Bone marrow (tissue), 2 donors: ENCODE measurements around the gene CBS.
"Not testable (repeated sequence)": the region's sequence is repeated elsewhere in the genome, so short reads cannot be mapped to it uniquely, and the experiment has no call there.

Experiments used
- DNase-seq, 2 donors: peaks; one replicate each; lab custom pipeline; 2025; lab: John Stamatoyannopoulos, UW

Gene CBS

DNA sequence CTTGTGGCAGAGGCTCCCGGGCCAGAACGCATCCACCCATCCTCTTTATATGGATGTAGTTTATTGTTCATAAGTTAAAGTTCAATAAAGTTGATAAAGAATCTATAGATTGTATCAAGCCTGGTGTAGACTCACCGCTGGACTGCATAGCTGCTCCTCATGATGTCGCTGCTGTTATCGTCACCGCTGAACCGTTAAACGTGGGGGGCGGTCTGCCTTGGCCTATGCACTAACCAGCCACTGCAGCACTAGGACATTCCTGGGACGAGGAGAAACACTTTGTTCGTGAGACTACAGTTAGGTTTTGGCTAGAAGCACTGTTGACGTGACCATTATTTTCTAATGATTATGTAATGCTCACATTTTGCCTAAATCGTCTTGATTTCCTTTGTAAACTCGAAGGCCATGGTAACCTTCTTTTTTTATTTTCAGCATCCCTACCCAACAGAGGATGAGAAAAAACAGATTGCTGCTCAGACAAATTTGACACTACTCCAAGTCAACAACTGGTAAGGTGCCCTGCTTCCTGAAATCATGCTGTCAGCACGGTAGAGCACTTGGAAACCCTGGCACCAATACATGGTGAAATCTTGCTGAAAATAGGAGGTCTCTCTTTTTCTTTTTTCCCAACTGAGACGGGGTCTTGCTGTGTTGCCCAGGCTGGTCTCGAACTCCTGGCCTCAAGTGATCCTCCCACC is 51.0 kb downstream of the CBS start:
- no peak for DNase-seq

DNA sequence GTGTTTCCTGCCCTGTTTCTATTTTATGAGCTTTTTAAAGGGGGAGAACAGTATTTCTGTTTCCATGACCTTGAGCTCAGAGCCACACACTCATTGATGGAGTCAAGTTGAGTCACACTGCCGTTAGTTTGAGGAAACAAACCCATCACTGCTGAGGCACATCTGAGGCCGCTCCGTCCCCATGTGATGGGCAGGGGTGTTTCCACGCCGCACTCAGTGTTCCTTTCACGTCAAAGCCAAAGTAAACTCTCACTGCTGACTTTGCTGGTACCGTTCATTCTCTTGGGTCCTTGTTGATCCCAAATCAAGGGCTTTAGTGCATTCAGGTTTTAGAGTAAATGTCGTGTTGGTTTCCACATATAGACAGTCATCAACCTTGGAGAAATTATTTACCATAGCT is 52.5 kb downstream of the CBS start:
- no peak for DNase-seq

DNA sequence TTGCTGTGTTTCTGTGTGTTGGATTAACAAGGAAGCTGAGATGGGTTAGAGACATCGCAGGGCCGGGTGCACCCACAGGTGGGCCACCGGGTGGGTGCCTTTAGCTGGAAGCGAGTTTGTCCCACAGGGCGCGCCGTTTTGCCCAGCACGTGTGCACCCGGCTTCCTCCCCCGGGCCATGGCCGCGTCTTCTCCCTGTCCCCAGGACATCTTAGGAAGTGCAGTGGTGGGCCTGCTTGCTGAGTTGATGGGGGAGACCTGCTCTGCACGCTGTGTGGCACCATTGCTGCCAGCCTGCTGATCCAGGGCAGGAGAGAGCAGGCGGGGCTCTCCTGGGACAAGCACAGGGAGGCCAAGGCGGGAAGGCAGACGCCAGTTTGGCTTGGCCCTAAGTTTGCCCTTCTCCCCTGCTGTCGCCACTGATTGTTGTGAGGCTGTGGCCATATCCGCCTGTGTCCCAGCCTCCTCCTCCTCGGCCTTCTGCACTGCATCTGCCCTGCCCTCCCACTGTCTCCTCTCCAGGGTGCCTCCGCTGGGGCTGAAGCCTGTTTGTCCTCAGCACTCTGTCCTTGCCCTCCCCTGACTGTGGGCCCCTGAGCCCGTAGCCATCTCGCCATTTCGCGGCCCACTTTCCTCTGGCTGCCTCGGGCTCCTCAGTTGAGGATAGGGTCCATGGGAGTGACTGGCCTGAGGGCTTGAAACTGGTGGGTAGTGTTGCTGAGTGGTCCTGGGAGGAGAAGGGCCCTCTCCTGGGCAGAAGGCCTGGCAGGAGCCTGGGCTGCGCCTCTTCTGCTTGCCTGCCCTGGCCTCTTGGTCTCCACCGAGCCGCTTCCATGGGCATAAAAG is 53.7 kb downstream of the CBS start:
- DNase-seq = no peak

DNA sequence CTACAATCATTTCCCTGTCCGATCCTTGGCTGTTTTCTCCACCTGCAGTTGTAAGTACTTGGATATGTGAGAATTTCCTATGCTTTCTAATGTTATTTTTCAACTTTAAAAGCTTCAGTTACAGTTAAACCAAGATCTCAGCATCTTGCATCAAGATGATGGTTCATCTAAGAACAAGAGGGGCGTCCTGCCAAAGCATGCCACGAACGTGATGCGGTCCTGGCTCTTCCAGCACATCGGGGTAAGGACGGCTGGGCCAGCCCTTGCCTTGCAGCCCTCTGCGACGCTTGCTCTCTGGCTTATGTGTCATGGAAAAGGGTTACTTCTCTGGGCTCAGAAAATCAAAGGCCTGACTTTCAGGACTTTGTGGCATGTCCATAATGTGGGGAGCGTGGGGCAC is 54.4 kb downstream of the CBS start:
- DNase-seq = no peak

DNA sequence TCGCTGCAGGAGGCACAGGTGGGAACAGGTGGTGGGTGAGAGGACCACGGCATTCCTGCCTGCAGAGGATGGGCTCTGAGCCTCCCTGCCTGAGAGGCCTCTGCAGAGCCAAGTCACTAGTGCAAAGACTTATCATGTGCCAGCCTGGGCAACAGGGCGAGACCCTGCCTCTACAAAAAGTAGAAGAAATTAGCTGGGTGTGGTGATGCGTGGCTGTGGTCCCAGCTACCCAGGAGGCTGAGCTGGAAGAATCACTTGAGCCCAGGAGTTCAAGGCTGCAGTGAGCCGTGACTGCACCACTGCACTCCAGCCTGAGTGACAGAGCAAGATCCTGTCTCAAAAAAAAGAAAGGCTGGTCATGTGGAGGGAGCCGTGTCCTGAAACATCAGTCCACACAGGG is 54.9 kb downstream of the CBS start:
- no peak for DNase-seq

DNA sequence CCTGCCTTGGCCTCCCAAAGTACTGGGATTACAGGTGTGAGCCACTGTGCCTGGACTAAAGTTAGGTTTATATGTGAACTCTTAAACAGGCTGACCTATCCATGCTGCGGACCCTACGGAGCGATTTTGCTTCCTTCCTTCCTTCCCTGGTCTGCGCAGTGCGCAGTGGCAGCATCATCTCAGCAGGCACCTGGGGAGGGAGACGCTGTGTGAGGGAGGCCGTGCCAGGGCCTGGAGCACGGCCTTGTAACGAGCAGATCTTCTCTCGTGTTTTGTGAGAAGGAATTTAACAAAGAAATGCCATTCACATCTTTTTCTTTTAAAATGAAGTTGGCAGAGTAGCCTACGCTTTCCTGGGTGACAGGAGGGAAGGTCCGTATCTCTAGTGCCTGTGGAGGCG is 55.5 kb downstream of the CBS start:
- DNase-seq = no peak

DNA sequence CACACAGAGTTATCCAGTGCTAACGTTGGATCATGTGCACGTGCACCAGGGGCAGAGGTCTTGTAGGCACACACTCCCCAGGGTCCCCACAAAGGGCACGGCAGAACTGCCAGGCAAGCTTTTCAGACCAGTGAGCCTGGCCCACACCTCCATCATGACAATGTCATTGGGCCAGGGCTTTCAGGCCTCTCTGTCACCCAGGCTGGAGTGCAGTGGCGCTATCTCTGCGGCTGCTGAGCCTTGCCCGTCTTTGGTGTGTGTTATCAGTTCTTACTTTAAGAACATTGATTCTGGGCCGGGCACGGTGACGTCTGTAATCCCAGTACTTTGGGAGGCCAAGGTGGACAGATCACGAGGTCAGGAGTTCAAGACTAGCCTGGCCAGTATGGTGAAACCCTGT is 57.1 kb downstream of the CBS start:
- DNase-seq = no peak

DNA sequence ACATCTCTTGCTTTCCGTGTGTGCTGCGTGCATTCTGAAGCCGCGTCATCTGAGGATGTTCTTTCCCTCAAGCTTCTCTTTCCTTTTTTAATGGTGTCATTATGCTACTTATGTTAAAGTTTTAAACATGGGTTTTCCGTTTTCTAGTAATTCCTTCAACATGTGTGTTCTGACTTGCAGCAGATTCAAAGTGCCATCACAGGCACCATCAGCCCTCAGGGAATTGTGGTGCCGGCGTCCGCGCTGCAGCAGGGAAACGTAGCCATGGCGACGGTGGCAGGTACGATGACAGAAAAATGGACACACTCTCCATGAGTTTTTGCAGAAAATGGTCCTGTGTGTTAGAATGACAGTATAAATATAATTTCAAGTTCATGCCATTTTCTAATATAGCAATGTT is 58.9 kb downstream of the CBS start:
- no peak for DNase-seq

DNA sequence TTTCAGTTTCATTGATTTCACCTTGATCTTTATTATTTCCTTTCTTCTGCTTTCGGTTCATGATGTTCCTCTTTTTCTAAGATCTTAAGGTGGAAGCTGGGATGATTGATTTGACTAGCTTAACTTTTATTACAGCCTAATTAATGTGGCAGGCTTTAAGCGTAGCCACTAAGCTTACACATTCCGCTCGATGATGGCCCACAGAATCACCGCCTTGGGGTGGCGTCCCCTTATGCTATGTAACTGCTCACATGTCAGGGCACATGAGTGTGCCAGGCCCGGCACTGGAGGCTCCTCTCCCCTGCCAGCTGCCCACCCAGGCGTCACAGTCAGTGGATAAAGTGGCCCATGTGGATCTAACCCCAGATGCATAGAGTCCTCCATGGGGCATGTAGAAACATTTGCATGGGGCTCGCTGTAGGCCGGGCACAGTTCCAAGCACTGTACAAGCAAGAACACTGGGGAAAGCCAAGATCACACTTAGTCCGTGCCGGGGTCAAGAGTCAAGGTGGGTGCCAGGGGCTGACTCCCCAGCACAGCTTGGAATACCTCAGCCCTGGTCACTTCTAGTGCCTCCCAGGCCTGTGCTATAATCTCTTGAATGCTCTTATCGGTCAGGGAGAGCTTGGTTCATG is 59.6 kb downstream of the CBS start:
- DNase-seq = no peak

DNA sequence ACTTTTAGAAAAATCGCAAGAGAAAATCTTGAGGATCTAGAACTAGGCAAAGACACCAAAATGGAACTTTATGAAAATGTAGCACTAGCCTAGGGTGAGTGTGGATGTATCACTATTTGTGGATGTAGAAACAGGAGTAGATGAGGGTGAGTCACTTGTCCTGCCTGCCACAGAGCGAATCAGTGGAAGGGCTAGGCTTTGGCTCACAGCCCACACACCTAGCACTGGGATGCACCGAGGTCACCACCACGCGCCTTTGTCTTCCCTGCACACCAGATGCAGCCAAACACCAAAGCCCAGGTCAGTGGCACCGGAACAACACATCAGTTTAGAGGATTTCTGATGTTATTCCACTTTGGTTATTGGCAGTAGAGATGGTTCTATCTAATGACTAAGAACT is 63.0 kb downstream of the CBS start:
- DNase-seq = no peak

DNA sequence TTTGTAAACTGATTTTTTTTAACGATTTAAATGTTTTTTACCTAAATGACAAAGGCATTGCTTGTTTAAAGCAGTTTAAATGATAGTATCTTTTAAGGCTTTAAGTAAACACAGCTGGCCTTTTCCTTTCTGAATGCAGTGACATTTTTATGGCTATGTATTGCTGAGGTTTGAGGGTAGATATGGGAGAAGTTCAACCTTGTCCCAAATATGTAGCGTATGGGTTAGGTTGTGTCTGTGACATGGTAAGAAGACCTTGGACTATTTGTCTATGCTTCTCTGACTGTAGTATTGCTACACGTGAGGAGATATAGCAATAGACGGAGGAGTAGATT is 68.8 kb downstream of the CBS start:
- no peak for DNase-seq

DNA sequence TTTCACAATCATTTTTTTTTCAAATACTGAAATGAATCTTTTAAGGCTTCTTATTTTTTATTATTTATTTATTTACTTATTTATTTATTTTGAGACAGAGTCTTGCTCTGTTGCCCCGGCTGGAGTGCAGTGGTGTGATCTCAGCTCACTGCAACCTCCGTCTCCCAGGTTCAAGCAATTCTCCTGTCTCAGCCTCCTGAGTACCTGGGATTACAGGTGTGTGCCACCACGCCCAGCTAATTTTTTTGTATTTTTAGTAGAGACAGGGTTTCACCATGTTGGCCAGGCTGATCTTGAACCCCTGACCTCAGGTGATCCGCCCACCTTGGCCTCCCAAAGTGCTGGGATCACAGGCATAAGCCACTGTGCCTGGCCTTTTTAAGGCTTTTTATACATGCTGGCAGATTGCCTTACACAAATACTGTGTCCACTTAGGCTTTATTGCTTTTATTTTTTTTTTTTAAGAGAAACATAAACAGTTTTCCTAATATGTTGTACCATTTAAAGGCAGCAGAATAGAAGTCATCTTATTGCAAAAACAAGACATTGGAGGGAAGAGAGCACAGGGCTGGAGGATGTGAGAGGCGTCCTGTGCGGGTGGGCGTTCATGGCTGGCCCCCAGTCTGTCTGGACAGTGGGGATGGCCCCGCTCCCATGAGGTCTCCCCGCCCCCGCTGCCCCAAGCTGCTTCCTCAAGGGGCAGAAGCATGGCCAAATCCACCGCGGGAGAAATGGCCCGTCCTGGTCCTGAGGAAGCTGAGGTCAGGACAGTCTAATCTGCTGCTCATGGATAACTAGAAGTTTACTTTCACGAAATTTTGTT is 69.4 kb downstream of the CBS start:
- DNase-seq = not testable (repeated sequence)

DNA sequence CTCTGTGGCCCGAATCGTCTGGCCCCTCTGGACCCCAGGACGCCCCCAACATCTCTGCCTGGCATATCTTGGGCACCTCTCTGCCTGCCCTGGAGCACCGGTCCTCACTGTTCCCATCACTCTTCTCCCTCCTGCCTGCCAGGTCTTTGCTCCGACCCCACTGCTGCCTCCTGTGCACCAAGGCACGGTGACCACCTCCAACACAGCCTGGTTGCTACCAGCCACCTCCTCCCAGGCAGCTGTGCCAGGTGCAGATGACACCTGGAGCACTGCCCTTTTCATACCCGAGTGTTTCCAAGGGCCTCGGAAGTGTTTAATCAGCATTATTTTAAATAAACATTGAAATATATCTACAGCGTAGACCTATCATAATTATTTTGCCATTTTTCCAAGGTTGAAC is 70.0 kb downstream of the CBS start:
- no peak for DNase-seq

DNA sequence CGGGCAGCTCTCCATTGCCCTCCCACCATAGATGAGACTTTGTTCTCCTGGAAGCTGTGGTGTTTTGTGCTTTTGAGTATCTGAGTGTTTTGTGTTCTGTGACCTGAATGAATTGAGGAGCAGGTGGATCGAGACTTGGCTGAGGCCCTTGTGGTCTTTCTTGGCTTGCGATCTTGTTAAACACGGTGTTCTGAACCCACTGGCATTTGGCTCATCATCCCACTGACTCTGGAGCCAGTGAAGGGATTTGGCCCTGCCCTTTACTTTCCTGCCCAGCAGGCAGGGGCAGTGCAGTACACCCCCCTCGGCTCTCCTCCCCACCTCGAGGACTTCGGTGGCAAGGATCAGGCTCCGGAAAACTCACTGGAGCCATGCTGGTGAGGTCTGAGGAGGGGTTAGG is 70.7 kb downstream of the CBS start:
- DNase-seq = no peak
